ENCODE data around the gene COL4A1. TPM values are rescaled to one million over a fixed set of nuclear protein-coding genes. Genes with fewer than 3 reads are reported as not detected.

COL4A1 gene
- total RNA-seq, 1 donor from 2014 or later, result 2,489 TPM

DNA sequence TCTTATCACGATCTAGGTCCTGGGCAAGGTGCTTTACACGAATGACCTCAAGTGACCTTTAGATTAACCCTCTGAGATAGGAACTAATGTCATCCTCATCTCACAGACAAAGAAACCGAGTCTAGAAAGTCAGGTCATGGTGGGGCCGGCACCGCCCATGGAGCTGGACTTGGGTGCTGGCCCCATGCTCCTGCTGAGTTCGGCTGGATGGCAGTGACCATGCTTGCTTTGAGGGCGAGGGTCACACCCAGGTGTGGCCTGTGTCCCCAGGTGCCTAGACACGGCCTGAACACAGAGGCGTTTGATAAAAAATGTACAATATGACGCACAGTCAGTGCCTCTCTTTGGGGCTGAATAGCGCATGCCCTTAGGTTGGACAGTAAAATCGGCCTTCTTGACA, 26.9 kb upstream of the COL4A1 start:
- Histone ChIP-seq H2AFZ (ENCODE audit: low read depth, low read length) (no peak overlapping the region), H3K79me2 (ENCODE audit: insufficient read depth, low read length) (peaks cover 79% of the 10 kb centered on the region), H3K4me2 (ENCODE audit: low read length) (peak overlapping the region; percentile 20), H4K20me1 (ENCODE audit: insufficient read depth, low read length) (no peaks in the 10 kb centered on the region), H3K9me3 (ENCODE audit: insufficient read depth, low read depth, low read length) (no peaks in the 10 kb centered on the region), H3K9ac (ENCODE audit: low read length) (peak overlapping the region; percentile 16), H3K36me3 (ENCODE audit: insufficient read depth, low read length) (peaks cover 22% of the 10 kb centered on the region), H3K27ac (ENCODE audit: low read depth, low read length) (peak overlapping the region; percentile 72), H3K4me3 (ENCODE audit: insufficient read depth, low read depth, low read length) (no peak overlapping the region), H3K27me3 (ENCODE audit: insufficient read depth, low read length) (no peaks in the 10 kb centered on the region), H3K4me1 (ENCODE audit: insufficient read depth, low read length) (peaks cover 86% of the 10 kb centered on the region)
- no peaks in the 10 kb centered on the region for H3K27me3 Mint-ChIP-seq (ENCODE audit: low read depth, unreplicated experiment)
- H3K4me1 Mint-ChIP-seq (ENCODE audit: low read depth, unreplicated experiment), result peaks cover 87% of the 10 kb centered on the region
- H3K4me3 Mint-ChIP-seq (ENCODE audit: unreplicated experiment), result no peak overlapping the region
- TF ChIP-seq, protein P1, sequence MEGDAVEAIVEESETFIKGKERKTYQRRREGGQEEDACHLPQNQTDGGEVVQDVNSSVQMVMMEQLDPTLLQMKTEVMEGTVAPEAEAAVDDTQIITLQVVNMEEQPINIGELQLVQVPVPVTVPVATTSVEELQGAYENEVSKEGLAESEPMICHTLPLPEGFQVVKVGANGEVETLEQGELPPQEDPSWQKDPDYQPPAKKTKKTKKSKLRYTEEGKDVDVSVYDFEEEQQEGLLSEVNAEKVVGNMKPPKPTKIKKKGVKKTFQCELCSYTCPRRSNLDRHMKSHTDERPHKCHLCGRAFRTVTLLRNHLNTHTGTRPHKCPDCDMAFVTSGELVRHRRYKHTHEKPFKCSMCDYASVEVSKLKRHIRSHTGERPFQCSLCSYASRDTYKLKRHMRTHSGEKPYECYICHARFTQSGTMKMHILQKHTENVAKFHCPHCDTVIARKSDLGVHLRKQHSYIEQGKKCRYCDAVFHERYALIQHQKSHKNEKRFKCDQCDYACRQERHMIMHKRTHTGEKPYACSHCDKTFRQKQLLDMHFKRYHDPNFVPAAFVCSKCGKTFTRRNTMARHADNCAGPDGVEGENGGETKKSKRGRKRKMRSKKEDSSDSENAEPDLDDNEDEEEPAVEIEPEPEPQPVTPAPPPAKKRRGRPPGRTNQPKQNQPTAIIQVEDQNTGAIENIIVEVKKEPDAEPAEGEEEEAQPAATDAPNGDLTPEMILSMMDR (IDR thresholded peaks at IDR 0.05; ENCODE audit: insufficient read depth, low read depth, low read length), result no peak
- no peak for TF ChIP-seq EZH2 (IDR thresholded peaks at IDR 0.05; ENCODE audit: insufficient read depth, low read length)
- H3K36me3 Mint-ChIP-seq (ENCODE audit: low read depth, unreplicated experiment), result peaks cover 40% of the 10 kb centered on the region
- no peaks in the 10 kb centered on the region for H3K9me3 Mint-ChIP-seq (ENCODE audit: unreplicated experiment)
- DNase-seq (ENCODE audit: low read depth), result no peak
- no peak for FAIRE-seq
- peak overlapping the region; percentile 89 for H3K27ac Mint-ChIP-seq (ENCODE audit: unreplicated experiment)

DNA sequence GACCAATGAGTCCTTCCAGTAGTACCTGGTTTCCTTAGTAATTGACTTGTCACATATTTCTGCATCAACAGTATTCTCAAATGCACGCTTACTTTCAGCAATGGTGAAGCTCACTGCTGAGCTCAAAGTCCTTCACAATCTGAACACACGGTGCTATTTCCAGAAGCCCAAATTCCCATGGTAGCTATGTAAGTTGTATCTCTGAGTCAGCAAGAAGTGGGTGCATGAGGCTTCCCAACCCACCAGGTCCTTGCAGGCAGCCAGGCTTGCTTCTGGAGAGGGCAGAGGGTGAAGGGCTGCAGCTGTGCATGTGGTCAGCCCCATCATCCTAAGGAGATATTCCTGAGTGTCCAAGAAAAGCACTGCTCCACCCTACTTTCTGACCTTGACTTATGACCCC, 25.8 kb upstream of the COL4A1 start:
- Histone ChIP-seq H2AFZ (ENCODE audit: low read depth, low read length) (no peak overlapping the region), H3K36me3 (ENCODE audit: insufficient read depth, low read length) (peaks cover 26% of the 10 kb centered on the region), H3K4me2 (ENCODE audit: low read length) (peak overlapping the region; percentile 2), H4K20me1 (ENCODE audit: insufficient read depth, low read length) (no peaks in the 10 kb centered on the region), H3K9me3 (ENCODE audit: insufficient read depth, low read depth, low read length) (no peaks in the 10 kb centered on the region), H3K27ac (ENCODE audit: low read depth, low read length) (peak overlapping the region; percentile 72), H3K9ac (ENCODE audit: low read length) (no peak overlapping the region), H3K4me1 (ENCODE audit: insufficient read depth, low read length) (peaks cover 86% of the 10 kb centered on the region), H3K79me2 (ENCODE audit: insufficient read depth, low read length) (peaks cover 84% of the 10 kb centered on the region), H3K27me3 (ENCODE audit: insufficient read depth, low read length) (no peaks in the 10 kb centered on the region), H3K4me3 (ENCODE audit: insufficient read depth, low read depth, low read length) (no peak overlapping the region)
- no peaks in the 10 kb centered on the region for H3K27me3 Mint-ChIP-seq (ENCODE audit: low read depth, unreplicated experiment)
- DNase-seq (ENCODE audit: low read depth) (peak; percentile 64), FAIRE-seq (peak; percentile 26)
- peaks cover 85% of the 10 kb centered on the region for H3K4me1 Mint-ChIP-seq (ENCODE audit: low read depth, unreplicated experiment)
- peak overlapping the region; percentile 92 for H3K27ac Mint-ChIP-seq (ENCODE audit: unreplicated experiment)
- no peak overlapping the region for H3K4me3 Mint-ChIP-seq (ENCODE audit: unreplicated experiment)
- no peaks in the 10 kb centered on the region for H3K9me3 Mint-ChIP-seq (ENCODE audit: unreplicated experiment)
- TF ChIP-seq, protein P1 (IDR thresholded peaks at IDR 0.05; ENCODE audit: insufficient read depth, low read depth, low read length), result no peak
- no peak for TF ChIP-seq EZH2 (IDR thresholded peaks at IDR 0.05; ENCODE audit: insufficient read depth, low read length)
- H3K36me3 Mint-ChIP-seq (ENCODE audit: low read depth, unreplicated experiment), result peaks cover 41% of the 10 kb centered on the region

DNA sequence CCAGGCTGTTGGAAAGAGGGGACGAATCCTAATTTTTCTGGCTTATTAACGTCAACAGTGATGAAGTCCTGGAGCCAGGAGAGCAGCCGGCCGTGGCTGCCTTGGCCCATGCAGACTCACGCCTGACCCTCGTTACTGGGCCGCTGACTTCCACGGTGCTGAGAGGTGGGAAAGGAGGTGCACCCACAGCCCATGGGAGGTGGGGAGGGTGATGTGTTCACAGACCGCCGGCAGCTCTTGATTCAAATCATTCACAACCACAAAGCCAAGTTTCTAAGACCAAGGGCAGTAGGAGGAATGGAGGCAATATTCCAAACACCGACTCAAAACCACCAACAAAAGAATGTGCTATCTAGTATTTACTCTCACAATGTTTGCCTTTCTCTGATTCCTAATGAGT, 24.4 kb upstream of the COL4A1 start:
- Histone ChIP-seq H3K36me3 (ENCODE audit: insufficient read depth, low read length) (peaks cover 26% of the 10 kb centered on the region), H3K9ac (ENCODE audit: low read length) (peak overlapping the region; percentile 84), H4K20me1 (ENCODE audit: insufficient read depth, low read length) (no peaks in the 10 kb centered on the region), H2AFZ (ENCODE audit: low read depth, low read length) (no peak overlapping the region), H3K27ac (ENCODE audit: low read depth, low read length) (peak overlapping the region; percentile 92), H3K4me3 (ENCODE audit: insufficient read depth, low read depth, low read length) (no peak overlapping the region), H3K27me3 (ENCODE audit: insufficient read depth, low read length) (no peaks in the 10 kb centered on the region), H3K9me3 (ENCODE audit: insufficient read depth, low read depth, low read length) (no peaks in the 10 kb centered on the region), H3K4me1 (ENCODE audit: insufficient read depth, low read length) (peaks cover 87% of the 10 kb centered on the region), H3K79me2 (ENCODE audit: insufficient read depth, low read length) (peaks cover 82% of the 10 kb centered on the region), H3K4me2 (ENCODE audit: low read length) (peak overlapping the region; percentile 77)
- Mint-ChIP-seq H3K9me3 (ENCODE audit: unreplicated experiment) (no peaks in the 10 kb centered on the region), H3K27me3 (ENCODE audit: low read depth, unreplicated experiment) (no peaks in the 10 kb centered on the region), H3K27ac (ENCODE audit: unreplicated experiment) (peak overlapping the region; percentile 76), H3K4me1 (ENCODE audit: low read depth, unreplicated experiment) (peaks cover 89% of the 10 kb centered on the region), H3K4me3 (ENCODE audit: unreplicated experiment) (peak overlapping the region; percentile 46), H3K36me3 (ENCODE audit: low read depth, unreplicated experiment) (peaks cover 50% of the 10 kb centered on the region)
- TF ChIP-seq, protein P1 (IDR thresholded peaks at IDR 0.05; ENCODE audit: insufficient read depth, low read depth, low read length), result no peak
- no peak for TF ChIP-seq EZH2 (IDR thresholded peaks at IDR 0.05; ENCODE audit: insufficient read depth, low read length)
- peak; percentile 87 for FAIRE-seq
- DNase-seq (ENCODE audit: low read depth), result peak; percentile 97
